Retina (tissue), 1 donor: Measurements from ENCODE around the gene PRKN.

Experiments
- DNase-seq: peaks from one replicate; pipeline ENCODE4 v3.0.0-alpha.2; 2016

The PRKN gene

DNA sequence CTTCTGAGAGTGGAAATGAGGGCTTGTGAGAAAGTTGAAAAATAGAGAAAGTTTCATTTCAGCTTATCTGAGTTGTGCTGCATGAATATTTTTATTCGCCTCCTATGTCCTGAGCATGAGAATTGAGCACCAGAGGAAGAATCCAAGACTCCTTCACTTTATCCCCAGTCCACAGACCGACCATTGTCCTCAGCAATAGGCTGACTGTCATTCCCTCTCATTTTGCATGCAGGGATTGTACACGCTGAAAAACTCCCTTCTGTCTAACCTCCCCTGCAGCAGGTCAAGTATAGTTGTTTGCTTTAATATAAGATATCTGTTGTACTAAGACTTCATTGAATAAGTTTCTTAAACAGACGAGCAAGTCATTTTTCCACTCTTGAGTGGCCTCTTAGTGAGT lies 437.6 kb downstream of the PRKN start:
- no peak for DNase-seq

DNA sequence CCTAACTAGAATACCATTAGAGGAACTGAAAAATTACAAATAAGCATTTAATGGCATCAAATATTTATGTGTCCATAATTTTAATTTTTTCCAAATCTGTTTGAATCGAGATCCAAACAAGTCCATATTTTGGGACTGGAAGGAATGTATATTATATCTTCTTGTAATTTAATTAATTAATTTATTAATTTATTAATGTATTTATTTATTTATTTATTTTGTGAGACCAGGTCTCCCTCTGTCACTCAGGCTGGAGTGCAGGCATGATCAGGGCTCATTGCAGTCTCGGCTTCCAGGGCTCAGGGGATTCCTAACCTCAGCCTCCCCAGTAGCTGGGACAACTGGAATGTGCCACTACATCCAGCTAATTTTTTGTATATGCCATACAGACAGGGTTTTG lies 453.6 kb downstream of the PRKN start:
- no peak for DNase-seq

DNA sequence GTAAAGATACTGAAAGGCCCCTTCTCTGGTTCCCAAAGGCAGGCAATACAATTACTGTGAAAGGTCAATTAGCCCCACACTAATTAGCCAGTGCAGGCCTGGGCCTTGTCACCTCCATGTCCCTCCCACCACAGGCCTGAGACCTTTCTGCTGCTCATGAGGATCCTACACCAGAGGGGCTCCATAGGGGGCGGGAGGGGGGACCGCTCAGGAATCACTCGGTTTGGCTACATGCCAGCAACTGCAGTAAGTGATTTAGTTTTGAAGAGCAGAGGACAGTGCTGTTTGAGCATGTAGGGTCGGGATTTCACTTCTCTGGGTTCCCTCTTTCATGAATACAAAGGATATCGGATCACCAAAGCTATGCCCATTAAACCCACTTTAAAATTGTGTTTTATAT lies 455.6 kb downstream of the PRKN start:
- DNase-seq: no peak

DNA sequence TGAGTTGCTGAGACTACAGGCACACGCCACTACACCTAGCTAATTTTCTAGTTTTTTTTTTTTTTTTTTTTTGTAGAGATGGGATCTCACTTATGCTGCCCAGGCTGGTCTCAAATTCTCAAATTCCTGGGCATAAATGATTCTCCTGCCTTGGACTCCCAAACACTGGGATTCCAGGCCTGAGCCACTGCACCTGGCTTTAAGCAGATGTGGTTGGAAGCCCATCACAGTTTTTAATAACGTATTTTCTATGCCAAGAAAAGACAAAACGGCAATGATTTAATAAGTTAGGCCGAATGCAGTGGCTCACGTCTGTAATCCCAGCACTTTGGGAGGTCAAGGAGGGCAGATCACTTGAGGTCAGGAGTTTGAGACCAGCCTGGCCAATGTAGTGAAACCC lies 456.6 kb downstream of the PRKN start:
- DNase-seq: no peak

DNA sequence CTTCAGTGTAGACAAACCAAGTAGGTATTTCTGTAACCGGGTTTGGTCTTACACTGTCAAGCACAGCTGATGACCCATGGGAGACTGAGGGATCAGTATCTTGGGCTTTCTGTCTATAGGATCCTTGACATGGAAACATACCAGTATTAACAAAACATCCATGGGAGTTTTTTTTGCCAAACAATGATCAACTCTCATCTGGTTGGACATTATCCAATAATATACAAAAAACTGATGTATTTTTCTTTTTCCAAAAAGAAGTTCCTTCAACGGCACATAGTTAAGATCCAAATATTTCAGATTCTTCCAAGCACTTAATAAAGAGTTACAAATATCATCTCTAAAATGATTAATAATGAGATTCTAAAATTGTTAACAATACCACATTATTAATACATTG lies 459.9 kb downstream of the PRKN start:
- no peak for DNase-seq

DNA sequence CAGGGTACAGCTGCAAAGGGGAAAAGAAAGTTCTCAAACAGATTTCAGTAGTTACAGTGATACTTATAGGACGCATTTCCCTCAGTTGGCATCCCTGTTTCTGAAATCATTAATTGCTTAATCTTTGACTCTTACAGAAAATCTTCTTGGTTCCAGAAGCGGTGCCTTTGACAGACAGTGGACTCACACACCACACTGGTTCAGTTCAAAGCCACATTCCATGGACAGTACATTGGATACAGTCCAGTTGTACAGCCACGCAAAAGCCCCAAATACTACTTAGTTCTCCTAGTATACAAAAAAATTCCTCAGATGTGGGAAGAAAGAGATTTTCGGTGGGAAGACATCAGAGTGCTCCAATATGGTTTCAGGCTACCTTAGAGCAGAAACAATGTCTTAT lies 460.4 kb downstream of the PRKN start:
- no peak for DNase-seq

DNA sequence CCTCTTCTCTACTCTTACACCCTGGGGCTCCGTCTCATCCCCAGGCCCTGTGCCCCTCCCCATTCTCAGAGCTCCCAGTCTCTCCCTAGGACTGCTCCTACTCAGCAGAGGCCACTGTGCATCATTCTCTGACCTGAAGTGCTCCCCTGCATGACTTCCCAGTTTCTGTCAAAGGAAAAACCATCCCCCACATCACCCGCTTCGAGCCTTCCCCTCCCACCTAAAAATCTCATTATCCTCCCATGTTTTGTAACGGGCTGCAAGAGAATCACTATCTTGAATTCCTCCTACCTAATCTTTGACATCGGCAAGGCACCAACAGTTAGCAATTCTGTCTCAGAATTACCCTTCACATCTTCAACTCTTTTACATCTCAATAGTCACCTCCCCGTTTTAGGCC lies 463.0 kb downstream of the PRKN start:
- DNase-seq: no peak

DNA sequence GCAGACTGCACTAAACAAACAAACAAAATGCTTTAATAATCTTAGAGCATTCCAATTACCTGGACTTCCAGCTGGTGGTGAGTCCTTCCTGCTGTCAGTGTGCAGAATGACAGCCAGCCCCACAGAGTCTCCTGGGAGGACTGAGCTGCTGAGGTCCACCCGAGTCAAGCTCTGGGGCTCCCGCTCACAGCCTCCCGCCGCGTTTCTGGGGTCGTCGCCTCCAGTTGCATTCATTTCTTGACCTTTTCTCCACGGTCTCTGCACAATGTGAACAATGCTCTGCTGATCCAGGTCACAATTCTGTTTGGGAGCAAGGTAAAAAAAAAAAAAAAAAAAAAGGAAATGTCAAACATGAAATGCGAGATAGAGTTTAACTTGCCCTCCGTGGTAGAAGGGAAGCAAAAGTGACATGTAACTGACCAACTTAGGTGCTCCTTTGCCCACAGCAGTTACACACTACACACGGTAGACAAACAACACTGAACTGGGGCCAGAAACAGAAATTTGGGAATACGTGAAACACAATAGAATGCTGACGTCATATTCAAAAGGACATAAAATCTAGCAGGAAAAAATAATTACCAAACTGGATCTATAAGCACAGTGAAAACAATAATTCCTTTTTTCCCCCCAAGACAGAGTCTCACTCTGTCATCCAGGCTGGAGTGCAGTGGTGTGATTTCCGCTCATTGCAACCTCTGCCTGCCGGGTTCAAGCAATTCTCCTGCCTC lies 464.9 kb downstream of the PRKN start:
- DNase-seq: peak; percentile 51

DNA sequence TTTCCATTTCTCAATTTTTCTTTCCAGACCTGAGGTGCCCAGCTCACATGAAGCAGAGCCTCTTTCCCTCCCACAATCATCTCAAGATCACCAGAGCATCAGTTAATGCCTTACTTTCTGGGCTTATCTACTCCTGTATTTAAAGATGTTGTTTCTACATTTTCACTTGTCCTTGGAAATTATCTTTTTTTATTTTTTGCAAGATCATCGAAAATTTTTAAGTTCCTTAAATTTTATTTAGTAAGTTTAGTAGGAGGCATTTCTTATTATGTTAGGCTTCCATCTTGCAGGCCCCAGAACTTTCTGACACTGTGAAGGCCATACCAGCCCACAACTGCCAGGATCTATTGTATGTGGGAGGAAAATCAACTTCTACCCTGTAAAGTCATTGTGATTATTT lies 466.0 kb downstream of the PRKN start:
- DNase-seq: no peak

DNA sequence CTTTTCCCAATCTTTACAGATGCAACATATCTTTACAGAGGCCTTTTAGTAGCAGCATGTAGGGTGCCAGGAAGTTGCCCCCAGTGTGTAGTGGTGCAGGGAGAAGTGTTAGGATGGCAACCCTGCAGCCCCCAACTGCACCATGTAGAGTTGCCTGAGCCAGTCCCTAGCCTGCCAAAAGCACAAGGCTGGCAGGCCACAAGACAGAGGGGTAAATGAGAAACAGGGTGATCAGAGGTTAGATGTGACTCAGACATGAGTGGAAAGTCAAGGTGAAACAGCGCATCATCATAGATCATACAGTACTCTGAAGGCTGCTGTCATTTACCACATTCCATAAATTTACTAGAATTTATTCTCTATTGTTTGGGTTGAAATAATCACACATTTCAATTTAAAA lies 467.5 kb downstream of the PRKN start:
- DNase-seq: no peak

DNA sequence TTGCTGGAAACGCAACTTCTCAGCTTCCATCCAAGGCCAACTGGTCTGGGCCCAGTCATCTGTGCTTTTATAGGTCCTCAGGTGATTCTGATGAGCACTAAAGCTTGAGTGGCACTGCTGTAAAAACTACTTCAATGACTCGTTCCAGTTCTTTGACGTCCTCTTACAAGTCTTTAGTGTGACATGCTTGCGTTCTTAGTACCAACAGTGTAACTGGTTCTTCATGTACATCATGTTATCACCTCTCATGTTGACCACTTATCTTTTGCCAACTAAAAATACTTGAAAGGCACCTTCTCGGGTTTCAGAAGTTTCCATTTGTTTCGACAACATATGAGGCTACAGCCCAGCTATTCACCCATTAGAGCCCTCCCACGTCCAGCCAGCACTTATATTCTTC lies 468.9 kb downstream of the PRKN start:
- no peak for DNase-seq

DNA sequence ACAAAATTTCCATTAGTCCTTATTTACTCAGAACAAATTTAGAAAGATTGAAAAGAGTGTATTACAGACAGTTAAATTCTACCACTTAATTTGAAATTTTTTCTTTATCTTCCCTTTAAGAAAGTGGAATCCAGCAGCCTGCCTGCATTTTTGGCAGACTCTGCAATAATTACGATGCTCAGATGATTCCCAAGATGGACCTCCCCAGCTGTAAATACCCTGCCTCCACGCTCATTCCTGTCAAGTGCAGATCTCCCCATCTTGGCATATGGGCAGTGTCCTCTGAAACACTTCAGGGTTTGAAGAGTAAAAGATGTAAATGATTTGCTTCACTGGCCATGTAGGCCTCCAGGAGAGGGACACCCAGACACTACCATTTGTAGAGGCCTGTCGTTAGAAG lies 471.2 kb downstream of the PRKN start:
- no peak for DNase-seq

DNA sequence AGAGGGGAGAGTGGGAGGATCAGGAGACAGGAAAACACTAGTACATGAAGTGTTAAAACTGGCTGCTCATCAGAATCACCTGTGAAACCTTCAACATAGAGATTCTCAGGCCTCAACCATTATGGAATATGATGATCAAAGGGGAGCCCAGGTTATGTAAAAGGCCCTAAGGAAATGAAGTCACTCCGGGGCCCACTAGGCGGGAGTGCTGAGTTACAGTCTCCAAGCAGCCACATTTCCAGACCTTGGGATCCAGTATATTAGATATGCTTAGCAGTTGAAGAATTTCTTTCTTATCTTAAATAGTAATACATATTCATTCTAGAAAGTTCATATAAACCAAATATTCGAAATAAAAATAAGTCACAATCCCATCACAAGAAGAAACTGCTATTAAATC lies 476.3 kb downstream of the PRKN start:
- DNase-seq: no peak

DNA sequence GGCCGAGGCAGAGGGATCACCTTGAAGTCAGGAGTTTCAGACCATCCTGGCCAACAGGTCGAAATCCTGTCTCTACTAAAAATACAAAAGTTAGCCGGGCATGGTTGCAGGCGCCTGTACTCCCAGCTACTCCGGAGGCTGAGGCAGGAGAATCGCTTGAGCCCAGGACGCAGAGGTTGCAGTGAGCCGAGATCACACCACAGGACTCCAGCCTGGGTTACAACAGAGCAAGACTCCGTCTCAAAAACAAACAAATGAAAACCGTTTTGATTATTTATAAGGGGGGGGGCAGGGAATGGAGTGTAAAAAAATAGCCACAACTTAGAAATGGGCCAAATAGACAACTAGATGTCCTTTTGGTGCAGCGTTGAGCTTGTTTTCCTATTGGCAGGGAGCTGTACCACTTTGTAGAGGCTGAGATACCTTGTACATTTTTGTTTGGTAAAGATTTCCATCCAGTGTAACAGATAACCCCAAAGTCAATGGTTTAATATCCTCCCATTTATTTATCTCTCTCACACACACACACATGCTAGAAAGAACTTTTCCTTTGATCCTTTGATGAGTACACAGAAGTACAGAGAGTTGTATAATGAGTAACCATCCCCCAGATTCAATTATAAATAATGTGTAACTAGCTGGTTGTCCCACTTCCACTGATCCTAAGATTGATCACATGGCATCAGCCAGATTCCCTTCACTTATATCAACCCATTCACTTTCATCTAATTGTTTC lies 477.5 kb downstream of the PRKN start:
- DNase-seq: no peak

DNA sequence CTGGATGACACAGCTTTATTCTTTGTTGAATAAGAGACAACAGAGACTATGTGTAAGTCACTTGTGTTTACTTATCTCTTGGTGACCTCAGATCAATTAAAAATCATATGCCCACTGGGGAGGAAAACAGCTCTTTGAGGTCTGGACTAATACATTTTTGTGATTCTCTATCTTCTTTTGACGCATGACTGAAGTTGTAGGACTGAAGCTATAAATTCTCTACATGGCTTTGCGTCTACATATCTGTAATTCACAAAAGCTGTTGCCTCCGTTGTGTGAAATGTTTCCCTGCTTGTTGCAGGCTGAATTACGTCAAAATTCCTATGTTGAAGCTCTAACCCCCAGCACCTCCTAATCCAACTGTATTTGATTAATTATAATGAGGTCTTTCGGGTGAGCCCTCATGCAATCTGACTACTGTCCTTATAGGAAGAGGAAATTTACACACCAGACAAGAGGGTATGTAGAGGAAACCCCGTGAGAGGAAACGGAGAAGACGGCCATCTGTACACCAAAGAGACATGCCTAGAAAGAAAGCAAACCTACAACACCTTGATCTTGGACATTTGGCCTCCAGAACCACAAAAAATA lies 481.6 kb downstream of the PRKN start:
- DNase-seq: no peak

DNA sequence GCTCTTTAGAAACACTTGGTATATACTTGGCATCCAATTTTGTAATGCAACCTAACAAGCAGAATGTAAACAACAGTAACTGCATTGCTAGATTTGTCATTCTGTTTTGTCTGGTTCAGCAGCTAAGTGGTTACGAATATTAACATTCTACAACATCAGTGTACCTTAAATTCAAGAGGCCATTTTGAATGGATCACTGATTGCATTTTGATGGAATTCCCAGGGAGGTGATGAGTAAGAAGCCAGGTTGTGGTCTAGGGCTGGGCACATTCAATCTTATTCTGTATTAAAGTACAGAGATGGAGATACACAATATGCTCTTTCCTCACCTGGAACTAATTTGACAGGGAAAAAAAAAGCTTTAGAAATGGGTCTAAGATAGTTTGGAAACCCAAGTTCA lies 483.5 kb downstream of the PRKN start:
- DNase-seq: no peak

DNA sequence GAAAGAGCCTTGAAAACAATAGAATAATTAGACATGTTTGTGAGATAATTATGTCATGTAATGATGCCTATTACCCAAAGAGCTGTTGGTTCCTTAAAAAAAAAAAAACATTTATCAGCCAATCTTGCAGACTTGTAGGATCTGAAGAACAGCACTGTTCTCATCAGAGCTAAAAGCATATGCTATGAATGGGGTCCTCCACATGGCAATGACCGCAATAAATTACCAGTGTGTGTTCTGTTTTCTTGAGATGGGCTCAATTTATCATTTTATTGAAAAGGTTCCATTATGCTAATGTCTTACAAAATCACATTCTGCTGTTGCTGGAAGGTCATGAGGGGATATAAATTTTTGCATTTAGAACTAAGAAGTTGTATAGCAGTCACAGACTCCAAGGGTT lies 484.7 kb downstream of the PRKN start:
- DNase-seq: no peak

DNA sequence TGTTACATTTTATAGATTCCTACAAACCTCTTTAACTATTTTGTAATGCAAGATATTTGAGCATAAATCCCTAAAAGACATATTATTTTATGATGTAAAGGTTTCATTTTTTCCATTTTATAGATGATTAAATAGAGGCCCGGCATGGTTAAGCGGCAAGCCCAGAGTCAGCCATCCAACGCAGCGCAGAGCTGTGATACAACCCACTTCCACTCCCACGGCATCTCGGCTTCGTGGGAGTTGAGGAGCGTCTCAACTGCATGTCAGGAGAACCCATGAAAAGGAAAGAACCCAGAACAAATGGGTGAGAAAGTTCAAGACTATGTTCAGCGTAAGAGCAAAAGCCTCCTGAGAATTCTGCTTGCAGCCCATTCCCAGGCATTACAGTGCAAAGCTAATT lies 488.2 kb downstream of the PRKN start:
- no peak for DNase-seq

DNA sequence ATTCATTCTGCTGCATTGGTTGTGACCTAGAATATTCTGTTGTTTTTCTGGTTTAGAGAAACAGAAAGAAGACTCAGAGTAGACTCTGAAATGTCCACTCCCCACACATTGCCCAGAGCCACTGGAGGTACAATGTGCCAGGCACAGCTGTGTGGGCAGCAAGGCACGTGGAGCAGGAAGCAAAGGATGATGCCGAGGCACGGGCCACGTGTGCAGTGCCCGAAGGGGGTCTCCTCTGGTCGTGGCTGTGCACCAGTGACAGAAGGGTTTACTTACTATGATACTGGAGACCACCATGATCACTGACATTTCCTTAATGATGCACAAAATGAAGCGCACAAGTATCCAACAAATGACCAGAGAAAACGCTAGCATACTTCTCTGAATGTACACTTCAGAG lies 488.9 kb downstream of the PRKN start:
- no peak for DNase-seq

DNA sequence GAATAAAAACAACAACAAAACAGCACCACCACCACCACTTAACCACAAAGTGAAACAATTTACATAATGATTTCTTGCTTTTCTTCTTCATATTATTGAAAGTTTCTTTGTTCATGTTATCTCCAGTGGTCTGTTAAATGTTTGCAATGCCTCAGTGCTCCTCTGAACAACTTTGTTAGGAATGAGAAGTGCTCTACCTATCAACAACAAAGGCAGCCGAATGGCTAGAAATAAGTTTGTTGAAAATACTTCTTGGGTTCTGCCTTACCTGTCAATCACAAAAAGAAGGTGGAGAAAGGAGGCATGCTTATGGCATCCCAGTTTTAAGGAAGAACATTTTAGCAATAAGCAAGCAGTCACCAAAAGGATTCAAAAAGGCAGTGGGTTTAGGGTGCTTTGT lies 490.2 kb downstream of the PRKN start:
- no peak for DNase-seq

DNA sequence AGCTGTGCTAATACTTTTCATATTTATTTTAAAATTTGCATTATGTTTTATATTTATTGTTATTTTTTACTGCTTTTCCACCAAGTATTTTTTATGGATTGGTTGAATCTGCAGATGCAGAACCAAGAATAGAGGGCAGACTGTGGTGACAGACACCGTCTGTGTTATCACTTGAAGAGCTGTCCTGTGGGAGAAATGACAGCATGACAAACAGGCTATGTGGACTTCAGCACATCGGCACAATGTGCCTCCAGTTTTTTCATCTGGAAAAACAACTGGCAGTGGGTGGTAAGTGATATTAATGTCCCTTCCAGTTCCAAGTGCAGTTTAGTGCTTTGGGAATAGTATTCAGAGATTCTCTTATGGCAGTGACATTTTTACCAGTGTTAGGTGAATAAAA lies 492.9 kb downstream of the PRKN start:
- no peak for DNase-seq

DNA sequence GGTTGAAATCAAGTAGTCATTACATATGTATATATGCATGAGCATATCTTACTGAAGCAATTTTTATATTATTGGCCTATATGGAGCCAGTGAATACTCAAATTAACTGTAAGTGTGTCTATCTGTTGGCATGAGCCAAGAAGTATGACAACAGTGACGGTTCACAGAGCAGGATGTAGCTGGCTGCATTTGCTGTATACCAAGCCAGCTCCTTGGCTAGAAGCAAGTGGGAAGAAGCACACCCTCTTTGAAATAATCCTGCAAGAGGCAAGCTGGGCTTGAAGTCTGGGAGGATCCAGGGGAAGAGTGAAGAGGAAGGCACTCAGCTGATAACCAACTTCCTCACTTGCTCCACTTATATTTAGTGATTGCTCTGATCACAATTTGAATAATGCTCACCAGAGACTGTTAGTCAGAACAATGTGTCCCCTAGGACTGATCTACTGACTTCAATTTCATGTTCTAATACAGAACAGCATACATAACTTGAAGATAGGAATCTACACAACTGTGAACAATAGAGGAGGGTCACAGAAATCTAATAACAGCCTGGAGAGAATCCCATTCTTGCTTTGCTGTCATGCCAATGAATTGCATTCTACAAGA lies 497.3 kb downstream of the PRKN start:
- no peak for DNase-seq

DNA sequence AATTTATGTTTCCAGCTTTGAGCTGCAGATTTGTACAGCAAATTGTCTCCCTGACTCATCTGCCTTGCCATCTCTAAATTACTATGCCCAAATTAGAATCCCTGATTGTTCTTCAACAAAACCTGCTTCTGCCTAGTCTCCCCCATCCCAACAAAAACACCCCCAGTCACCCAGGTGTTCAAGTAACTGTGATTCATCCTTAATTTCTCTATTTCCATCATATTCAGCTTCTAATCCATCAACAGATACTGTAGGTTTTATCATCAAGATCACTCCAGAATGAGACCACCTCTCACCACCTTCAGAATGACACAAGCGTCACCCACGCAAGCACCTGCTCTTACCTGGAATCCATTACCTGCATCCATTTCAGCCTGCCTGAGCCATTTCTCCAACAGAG lies 498.5 kb downstream of the PRKN start:
- DNase-seq: no peak

DNA sequence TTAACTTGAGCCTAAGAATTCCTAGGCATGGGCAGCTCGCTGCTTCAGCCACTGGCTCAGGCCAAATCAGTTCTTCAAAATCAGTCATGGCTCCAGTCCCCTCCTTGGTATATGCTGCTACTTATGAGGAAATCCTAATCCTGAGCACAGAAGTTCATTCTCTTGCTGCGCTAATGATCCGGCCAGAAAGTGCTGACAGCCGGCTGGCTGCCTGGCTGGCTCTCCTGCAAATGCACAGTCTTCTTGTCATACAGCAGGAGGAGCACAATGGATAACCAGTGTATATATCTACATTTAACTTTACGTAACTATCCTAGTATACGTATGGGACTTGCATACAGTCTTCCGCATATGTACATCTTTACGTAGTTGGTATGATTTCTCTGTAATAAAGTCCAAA lies 500.8 kb downstream of the PRKN start:
- DNase-seq: no peak
